HPDE6-E6E7 (cell line): ENCODE data around the gene CLK1.
"Not testable (repeated sequence)": the region's sequence is repeated elsewhere in the genome, so short reads cannot be mapped to it uniquely, and the experiment has no call there.

Source experiments
- DNase-seq: peaks from one replicate; pipeline ENCODE4 v3.0.0; 2011; ENCODE audit warnings: missing footprints; ENCODE audit errors: extremely low spot score

CLK1 gene

GRCh38 chr2:200864176-200865034 is at the start of gene CLK1:
TSS of gene CLK1 (minus strand) at chr2:200864658. CDS start at chr2:200861862, 2,796 bp downstream.
- peak; percentile 87 for DNase-seq

DNA sequence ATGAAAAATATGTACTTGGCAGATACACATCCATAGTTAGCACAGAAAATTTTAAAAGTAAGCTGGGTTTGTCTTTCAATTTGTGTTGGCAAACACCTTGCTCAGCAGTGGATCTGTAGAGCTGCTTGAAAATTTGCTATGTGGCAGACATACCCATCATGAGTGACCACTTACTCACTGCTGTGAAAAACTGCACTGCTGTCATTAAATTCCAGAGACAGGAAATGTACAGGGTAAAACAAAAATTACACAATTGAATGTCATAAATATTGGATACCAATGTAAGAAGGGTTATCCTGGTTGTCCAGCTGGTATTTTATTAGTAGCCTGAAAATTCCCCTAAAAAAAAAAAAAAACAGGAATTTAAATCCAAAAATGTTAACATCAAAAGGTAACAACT is 49.2 kb upstream of the CLK1 start:
- DNase-seq = no peak

DNA sequence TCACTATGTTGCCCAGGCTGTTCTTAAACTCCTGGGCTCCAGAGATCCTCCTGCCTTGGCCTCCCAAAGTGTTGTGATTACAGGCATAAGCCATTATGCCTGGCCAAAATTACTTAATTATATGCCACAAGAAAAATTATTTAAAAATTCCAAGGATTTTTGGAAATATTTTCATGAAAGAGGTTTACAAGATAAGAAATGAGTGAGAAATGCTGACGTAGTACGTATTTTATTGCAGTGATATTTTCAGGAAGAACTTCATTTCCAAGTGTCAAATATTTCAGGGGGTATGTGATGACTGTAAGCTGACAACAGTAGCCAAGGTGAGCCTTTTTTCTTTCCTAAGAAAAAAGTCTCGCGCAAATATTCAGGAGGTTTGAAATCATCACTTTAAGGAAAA is 45.5 kb upstream of the CLK1 start:
- DNase-seq = no peak

DNA sequence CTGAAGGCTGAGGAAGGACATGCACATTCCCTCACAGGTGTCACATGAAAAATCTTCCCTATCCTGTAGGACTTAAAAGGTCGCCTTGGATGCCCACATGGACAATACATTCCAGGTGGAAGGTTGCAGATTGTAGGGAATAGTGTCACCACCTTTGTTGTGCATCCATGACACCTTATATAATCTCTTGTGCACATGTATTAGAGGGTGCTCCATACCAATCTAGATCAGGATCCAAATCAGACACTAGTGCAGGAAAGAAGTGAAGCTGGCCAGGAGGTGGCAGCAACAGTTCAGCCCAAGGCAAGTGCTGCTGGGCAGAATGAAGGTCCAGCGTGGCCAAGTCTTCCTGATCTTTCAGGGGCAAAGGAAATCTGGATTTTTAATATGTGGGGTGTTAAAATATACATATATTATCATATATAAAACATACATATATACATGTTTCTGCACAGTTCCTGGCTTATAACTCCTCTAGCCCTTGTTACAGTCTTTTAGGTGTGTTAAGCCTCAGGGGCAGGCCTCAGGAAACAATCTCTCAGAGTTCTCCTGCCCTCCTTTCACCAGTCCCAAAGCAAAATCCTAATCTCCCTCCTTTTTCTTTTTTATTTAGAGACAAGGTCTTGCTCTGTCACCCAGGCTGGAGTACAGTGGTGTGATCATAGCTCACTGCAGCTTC is 41.3 kb upstream of the CLK1 start:
- DNase-seq = peak; percentile 47

GRCh38 chr2:200901459-200902072 is 37.1 kb upstream of the CLK1 start:
- DNase-seq = peak; percentile 85

DNA sequence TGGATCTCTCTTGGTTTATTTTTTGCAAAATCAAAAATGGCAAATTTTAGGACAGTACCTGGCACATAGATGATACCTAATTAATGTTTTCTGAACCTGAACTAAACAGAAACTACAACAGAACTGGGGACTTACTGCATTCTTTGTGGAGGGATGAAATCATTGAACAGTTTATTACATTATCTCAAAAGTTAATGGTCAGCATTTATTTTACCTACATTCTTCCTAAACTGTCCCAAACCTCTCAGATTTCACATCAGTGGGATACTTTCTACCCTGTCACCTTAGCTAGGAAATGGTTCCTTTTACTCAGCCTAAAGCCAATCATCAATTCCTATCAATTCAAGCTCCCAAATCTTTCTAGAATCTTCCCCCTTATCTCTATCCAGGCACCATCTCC is 35.0 kb upstream of the CLK1 start:
- DNase-seq = no peak

DNA sequence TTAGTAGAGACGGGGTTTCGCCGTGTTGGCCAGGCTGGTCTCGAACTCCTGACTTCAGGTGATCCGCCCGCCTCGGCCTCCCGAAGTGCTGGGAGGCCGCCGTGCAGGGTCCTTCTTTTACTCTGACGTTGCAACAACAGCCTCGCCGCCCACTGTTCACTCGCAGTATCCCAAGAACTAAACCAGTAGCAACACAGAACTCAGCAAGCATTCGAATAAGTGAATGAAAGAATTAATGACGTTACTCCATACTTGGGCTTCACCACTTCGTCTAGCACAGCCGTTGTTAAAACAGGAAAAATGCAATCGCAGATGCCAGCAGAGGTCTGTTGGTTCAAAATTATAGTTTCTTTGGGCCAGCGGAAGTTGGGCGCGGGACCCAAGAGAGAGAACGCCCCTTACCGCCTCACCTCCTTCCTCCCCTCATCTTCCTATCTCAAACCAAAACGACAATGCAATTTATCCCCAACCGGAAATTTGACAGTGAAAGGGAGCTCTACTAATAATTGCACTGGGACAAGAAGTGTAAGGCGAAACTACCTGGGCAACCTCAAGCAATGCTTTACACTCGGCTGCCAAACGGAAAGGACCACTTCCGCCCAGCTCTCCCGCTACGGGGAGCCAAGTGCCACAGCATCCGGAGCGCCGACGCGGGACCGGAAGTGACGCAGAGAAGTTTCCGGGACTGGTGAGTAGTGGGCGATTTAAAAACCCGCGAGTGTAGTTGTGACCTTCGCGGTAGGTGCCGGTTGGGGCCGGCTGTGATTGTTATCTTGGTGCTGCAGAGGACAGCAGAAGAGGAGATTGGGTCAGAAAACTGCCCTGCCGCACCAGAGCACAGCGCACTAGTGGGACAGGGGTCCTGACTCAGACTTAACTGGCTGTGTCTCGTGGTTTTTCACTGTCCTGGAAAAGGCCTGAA is 24.5 kb upstream of the CLK1 start, which contains the start of the genes NIF3L1 and PPIL3:
Gene NIF3L1 (plus strand): TSS at position 668 of the 922 bp plus-strand sequence. CDS start 2,573 bp downstream, outside the sequence.
Gene PPIL3 (minus strand): TSS at position 374 of the 922 bp plus-strand sequence. CDS start 1,462 bp downstream, outside the sequence.
- DNase-seq = peak; percentile 89

GRCh38 chr2:200881715-200882249 is 17.3 kb upstream of the CLK1 start:
- not testable (repeated sequence) for DNase-seq

DNA sequence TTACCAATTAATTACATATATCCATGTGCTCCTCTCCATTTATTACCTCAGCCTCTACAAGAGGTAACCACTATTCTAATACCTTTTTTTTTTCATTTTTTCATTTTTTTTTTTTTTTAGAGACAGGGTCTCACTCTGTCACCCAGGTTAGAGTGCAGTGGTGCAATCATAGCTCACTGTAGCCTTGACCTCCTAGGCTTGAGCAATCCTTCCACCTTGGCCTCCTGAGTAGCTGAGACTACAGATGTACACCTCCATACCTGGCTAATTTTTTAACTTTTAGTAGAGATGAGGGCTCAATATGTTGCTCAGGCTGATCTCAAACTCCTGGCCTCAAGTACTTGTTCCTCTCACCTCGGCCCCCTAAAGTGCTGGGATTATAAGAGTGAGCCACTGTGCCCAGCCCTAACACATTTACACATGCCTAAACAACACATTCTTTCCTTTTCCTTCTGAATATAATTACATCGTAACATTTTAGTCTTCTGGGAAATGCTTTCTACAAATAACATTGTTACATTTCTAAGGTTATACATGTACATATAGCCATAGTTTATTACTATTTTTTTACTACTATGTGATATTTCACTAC is 13.9 kb upstream of the CLK1 start:
- DNase-seq = no peak

GRCh38 chr2:200877443-200877842 is 13.0 kb upstream of the CLK1 start:
- DNase-seq = no peak

DNA sequence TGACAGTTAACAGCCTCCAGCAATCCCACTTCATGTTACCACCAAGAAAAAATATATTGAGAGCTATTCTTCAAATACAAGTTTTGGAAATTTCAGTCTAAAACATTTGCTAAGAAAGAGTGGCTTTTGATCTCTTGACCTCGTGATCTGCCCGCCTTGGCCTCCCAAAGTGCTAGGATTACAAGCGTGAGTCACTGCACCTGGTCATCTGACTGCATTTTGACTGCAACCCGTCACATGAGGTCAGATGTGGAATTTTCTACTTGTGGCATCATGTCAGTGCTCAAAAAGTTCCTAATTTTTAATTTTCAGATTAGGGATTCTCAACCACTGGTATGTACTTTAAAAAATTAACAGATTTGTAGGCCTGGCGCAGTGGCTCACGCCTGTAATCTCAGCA is 9.1 kb upstream of the CLK1 start:
- no peak for DNase-seq

GRCh38 chr2:200871151-200871550 is 6.7 kb upstream of the CLK1 start:
- no peak for DNase-seq

GRCh38 chr2:200869014-200869413 is 4.6 kb upstream of the CLK1 start:
- DNase-seq = no peak

GRCh38 chr2:200863782-200864175 is 679 bp downstream of the CLK1 start:
- no peak for DNase-seq

- DNase-seq = no peak
Measured at GRCh38 chr2:200862532-200863000, 1.9 kb downstream of the CLK1 start.

DNA sequence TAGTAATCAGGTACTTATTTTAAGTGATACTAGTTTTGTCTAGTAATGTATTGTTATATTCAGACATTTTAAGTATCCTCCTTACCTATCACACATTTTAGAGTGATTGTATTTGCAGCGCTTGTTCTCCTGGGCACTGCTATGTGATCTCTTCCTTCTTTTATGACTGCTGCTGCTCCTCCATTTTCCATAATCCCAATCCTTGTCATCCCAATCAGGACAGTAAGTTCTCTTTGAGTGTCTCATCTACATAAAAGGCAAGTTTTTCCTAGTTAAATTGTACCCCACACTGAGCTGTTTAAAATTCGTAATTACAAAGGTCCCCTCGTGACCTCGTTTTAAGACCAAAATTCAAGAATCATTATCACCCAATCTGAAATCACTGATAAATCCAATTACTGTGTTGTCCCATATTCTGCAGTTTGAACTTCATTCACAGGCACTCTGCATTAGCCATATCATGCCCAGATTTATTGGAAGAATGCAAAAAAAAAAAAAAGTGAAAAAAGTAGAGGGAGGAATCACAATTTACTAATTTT is 2.8 kb downstream of the CLK1 start:
- no peak for DNase-seq

GRCh38 chr2:200860092-200860795 is 4.2 kb downstream of the CLK1 start:
- no peak for DNase-seq

DNA sequence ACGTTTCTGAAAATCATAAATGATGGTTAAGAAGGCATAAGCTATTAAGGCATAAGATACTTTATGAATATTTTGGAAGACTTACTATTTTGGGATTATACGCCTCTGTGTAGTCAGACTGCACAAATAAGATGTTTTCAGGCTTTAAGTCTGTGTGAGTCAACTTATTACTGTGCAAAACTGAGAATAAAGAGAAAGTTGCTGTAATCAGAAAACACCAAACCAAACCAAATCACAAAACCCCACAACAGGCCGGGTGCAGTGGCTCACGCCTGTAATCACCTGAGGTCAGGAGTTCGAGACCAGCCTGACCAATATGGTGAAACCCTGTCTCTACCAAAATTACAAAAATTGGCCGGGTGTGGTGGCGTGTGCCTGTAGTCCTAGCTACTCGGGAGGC is 7.7 kb downstream of the CLK1 start:
- DNase-seq = no peak

DNA sequence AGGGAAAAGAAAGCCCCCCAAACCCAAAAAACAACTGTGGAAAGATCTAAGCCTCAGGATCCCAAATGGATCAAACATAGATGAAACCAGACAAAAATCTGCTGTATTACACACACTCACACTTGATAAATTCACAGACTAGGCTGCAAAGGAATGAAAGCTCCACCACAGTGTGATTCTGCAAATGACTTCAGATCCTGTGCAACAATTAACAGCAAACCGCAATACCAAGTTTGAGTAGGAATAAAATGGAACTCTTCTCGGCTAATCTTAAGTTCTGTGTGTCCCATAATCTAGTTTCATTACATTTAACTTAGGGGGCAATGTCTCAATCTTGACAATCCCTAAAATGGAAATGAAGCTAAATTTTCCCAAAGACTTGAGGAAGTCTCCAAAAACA is 11.9 kb downstream of the CLK1 start:
- DNase-seq = no peak
